ENCODE measurements around the gene AEBP1.

Gene AEBP1

DNA sequence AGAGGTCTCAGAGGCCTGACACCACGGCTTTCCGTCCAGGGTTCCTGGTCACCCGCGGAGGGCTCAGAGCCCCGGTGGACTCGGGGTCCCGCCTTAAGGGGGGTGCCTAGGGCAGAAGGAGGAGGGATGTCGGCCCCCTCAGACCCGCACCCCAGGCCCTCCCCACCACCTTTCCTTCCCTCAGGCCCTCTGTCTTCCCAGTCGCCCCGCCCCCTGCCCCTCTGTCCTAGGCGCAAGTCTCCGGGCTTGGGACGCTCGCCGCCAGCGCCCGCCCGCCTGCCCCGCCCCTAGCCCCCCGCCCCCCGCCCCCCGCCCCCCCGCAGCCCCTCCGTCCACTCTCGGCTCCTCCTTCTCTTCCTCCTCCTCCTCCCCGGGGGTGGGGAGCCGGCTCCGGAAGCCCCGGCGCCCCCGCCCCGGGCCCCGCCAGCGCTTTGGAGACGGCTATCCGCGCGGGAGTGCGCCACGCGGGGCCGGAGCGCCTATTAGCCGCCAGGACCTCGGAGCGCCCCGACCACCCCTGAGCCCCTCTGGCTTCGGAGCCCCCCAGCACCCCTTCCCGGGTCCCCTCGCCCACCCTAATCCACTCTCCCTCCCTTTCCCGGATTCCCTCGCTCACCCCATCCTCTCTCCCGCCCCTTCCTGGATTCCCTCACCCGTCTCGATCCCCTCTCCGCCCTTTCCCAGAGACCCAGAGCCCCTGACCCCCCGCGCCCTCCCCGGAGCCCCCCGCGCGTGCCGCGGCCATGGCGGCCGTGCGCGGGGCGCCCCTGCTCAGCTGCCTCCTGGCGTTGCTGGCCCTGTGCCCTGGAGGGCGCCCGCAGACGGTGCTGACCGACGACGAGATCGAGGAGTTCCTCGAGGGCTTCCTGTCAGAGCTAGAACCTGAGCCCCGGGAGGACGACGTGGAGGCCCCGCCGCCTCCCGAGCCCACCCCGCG, at the start of gene AEBP1:
Gene AEBP1 (plus strand): TSS at position 423 of the 937 bp plus-strand sequence. CDS start 321 bp downstream, at position 744.
- H3K4me3 ChIP-seq (ENCODE audit: low read length): peak within 1 kb of the TSS; percentile 80
- H3K27ac ChIP-seq (ENCODE audit: low read depth, low read length): peak within 1 kb of the TSS; percentile 76
- H3K9ac ChIP-seq (ENCODE audit: low read length): peak within 1 kb of the TSS; percentile 30
- H3K27me3 ChIP-seq (ENCODE audit: control insufficient read depth, insufficient read depth, low read length): peaks cover 4% of the 10 kb centered on the region
- no peaks in the 10 kb centered on the region for H3K36me3 ChIP-seq (ENCODE audit: control insufficient read depth, insufficient read depth, low read length)
- peaks cover 4% of the 10 kb centered on the region for H3K4me1 ChIP-seq (ENCODE audit: control insufficient read depth, insufficient read depth, low read length)

GRCh38 chr7:44056681-44057080, 47.5 kb upstream of the AEBP1 start:
- Histone ChIP-seq H3K27me3 (ENCODE audit: control insufficient read depth, insufficient read depth, low read length) (no peaks in the 10 kb centered on the region), H3K36me3 (ENCODE audit: control insufficient read depth, insufficient read depth, low read length) (peaks cover 52% of the 10 kb centered on the region), H3K27ac (ENCODE audit: low read depth, low read length) (no peak overlapping the region), H3K9ac (ENCODE audit: low read length) (no peak overlapping the region), H3K4me1 (ENCODE audit: control insufficient read depth, insufficient read depth, low read length) (no peaks in the 10 kb centered on the region), H3K4me3 (ENCODE audit: low read length) (no peak overlapping the region)

GRCh38 chr7:44057181-44057848, 46.8 kb upstream of the AEBP1 start:
- Histone ChIP-seq H3K27ac (ENCODE audit: low read depth, low read length) (no peak overlapping the region), H3K4me1 (ENCODE audit: control insufficient read depth, insufficient read depth, low read length) (no peaks in the 10 kb centered on the region), H3K36me3 (ENCODE audit: control insufficient read depth, insufficient read depth, low read length) (peaks cover 47% of the 10 kb centered on the region), H3K9ac (ENCODE audit: low read length) (no peak overlapping the region), H3K27me3 (ENCODE audit: control insufficient read depth, insufficient read depth, low read length) (no peaks in the 10 kb centered on the region), H3K4me3 (ENCODE audit: low read length) (no peak overlapping the region)

GRCh38 chr7:44057849-44058758, 46.0 kb upstream of the AEBP1 start:
- Histone ChIP-seq H3K4me1 (ENCODE audit: control insufficient read depth, insufficient read depth, low read length) (no peaks in the 10 kb centered on the region), H3K27ac (ENCODE audit: low read depth, low read length) (no peak overlapping the region), H3K9ac (ENCODE audit: low read length) (no peak overlapping the region), H3K27me3 (ENCODE audit: control insufficient read depth, insufficient read depth, low read length) (no peaks in the 10 kb centered on the region), H3K36me3 (ENCODE audit: control insufficient read depth, insufficient read depth, low read length) (peaks cover 43% of the 10 kb centered on the region), H3K4me3 (ENCODE audit: low read length) (no peak overlapping the region)

GRCh38 chr7:44058759-44059218, 45.4 kb upstream of the AEBP1 start:
- Histone ChIP-seq H3K27me3 (ENCODE audit: control insufficient read depth, insufficient read depth, low read length) (no peaks in the 10 kb centered on the region), H3K36me3 (ENCODE audit: control insufficient read depth, insufficient read depth, low read length) (peaks cover 43% of the 10 kb centered on the region), H3K9ac (ENCODE audit: low read length) (no peak overlapping the region), H3K4me1 (ENCODE audit: control insufficient read depth, insufficient read depth, low read length) (no peaks in the 10 kb centered on the region), H3K4me3 (ENCODE audit: low read length) (no peak overlapping the region), H3K27ac (ENCODE audit: low read depth, low read length) (no peak overlapping the region)

DNA sequence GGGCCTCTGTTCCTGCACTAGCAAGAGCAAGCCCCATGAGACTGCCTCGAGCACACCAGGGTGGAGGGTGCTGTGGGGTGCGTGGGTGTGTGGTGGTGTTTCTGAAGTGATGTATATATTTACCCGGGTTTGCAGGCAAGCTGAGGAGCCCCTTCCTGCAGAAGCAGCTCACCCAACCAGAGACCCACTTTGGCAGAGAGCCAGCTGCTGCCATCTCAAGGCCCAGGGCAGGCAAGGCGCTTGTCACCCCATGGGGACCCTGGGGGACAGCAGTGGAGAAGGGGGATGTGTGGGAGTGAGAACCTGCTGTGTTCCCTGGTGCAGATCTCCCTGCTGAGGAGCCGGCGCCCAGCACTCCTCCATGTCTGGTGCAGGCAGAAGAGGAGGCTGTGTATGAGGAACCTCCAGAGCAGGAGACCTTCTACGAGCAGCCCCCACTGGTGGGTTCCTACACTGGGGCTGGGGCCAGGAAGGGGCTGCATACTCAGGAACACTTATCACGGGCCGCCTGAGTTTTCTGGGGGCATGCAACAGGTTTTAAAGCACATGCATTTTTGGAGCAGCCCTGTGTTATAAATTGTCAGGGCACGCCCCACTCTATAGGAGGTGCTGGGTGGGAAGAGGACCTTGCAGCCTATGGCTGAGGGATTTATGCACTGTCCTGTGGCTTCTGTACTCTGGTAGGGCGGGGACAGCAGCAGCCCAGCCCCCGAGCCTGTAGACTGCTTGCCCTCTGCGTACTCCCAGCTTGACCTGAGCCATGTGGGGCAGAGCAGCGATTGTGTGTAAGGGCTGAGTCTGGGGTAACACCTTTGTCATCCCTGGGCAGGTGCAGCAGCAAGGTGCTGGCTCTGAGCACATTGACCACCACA, 44.7 kb upstream of the AEBP1 start:
- peaks cover 43% of the 10 kb centered on the region for H3K36me3 ChIP-seq (ENCODE audit: control insufficient read depth, insufficient read depth, low read length)
- no peak overlapping the region for H3K27ac ChIP-seq (ENCODE audit: low read depth, low read length)
- H3K4me3 ChIP-seq (ENCODE audit: low read length): no peak overlapping the region
- no peaks in the 10 kb centered on the region for H3K27me3 ChIP-seq (ENCODE audit: control insufficient read depth, insufficient read depth, low read length)
- H3K4me1 ChIP-seq (ENCODE audit: control insufficient read depth, insufficient read depth, low read length): no peaks in the 10 kb centered on the region
- no peak overlapping the region for H3K9ac ChIP-seq (ENCODE audit: low read length)

DNA sequence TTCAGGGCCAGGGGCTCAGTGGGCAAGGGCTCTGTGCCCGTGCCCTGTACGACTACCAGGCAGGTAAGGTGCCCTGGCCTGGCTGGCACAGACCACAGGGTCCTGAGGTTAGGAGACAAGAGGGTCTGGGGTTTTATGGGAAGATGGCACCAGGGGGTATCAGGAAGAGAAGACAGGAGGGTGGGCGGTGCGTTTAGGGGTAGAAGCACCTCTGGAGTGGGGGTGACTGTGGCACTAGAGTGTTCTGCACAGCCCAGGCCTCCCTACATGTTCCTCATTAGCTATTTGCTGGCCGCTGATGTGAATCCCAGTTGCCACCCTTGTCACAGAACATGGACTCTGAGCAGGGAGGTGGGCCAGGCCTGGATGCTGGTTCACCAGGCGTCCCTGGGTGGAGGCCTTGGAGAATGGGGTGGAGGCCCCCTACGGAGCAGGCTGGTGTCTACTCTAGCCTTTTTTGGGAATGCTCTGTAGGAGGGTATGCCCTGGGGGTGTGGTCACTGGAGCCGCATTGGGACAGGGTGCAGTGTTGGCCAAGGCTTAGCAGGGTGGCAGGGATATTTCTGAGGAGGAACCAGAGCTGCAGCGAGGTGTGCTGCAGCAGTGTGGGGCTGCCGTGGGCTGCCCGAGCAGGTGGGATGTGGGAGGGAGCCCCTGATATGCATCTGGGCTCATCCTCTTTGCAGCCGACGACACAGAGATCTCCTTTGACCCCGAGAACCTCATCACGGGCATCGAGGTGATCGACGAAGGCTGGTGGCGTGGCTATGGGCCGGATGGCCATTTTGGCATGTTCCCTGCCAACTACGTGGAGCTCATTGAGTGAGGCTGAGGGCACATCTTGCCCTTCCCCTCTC, 43.8 kb upstream of the AEBP1 start:
- H3K27ac ChIP-seq (ENCODE audit: low read depth, low read length): no peak overlapping the region
- H3K4me3 ChIP-seq (ENCODE audit: low read length): no peak overlapping the region
- no peaks in the 10 kb centered on the region for H3K27me3 ChIP-seq (ENCODE audit: control insufficient read depth, insufficient read depth, low read length)
- H3K9ac ChIP-seq (ENCODE audit: low read length): no peak overlapping the region
- H3K36me3 ChIP-seq (ENCODE audit: control insufficient read depth, insufficient read depth, low read length): peaks cover 40% of the 10 kb centered on the region
- peaks cover 2% of the 10 kb centered on the region for H3K4me1 ChIP-seq (ENCODE audit: control insufficient read depth, insufficient read depth, low read length)

GRCh38 chr7:44060948-44061644, 43.0 kb upstream of the AEBP1 start:
- no peaks in the 10 kb centered on the region for H3K27me3 ChIP-seq (ENCODE audit: control insufficient read depth, insufficient read depth, low read length)
- peaks cover 40% of the 10 kb centered on the region for H3K36me3 ChIP-seq (ENCODE audit: control insufficient read depth, insufficient read depth, low read length)
- H3K9ac ChIP-seq (ENCODE audit: low read length): no peak overlapping the region
- H3K4me3 ChIP-seq (ENCODE audit: low read length): no peak overlapping the region
- peaks cover 9% of the 10 kb centered on the region for H3K4me1 ChIP-seq (ENCODE audit: control insufficient read depth, insufficient read depth, low read length)
- no peak overlapping the region for H3K27ac ChIP-seq (ENCODE audit: low read depth, low read length)

GRCh38 chr7:44061645-44062179, 42.4 kb upstream of the AEBP1 start:
- Histone ChIP-seq H3K9ac (ENCODE audit: low read length) (no peak overlapping the region), H3K36me3 (ENCODE audit: control insufficient read depth, insufficient read depth, low read length) (peaks cover 37% of the 10 kb centered on the region), H3K4me3 (ENCODE audit: low read length) (no peak overlapping the region), H3K4me1 (ENCODE audit: control insufficient read depth, insufficient read depth, low read length) (peaks cover 9% of the 10 kb centered on the region), H3K27ac (ENCODE audit: low read depth, low read length) (no peak overlapping the region), H3K27me3 (ENCODE audit: control insufficient read depth, insufficient read depth, low read length) (no peaks in the 10 kb centered on the region)

DNA sequence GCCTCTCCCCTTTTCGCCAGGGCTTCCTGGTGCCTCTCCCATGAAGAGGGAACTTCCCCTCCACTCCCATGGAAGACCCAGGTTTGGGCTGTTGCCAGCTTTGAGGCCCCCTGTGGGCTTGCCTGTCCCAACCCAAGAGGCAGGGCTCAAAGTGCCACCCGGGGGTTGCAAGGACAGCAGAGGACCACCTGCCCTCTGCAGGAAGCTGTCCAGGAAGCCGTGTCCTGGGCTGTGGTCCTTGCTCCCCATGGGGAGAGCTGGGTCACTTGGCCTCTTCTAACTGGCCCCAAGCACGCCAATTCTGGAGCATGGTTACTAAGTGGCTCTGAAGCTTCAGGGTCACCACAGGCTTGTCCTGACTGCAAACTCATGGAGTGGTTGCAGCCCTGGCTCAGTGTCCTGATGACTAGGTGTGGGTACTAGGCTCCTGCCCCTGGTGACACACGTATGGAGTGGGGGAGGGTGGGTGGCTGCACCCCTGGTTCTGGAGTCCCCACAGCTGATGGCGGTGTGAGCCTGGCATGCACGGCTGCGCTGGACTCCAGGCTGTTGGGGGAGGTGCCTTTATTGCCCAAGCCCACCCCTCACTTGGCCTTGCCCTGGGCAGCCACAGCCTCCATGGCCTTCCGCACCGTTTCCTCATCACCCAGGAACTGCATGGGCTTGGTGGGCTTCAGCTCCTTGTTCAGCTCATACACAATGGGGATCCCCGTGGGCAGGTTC, 41.8 kb upstream of the AEBP1 start:
- Histone ChIP-seq H3K36me3 (ENCODE audit: control insufficient read depth, insufficient read depth, low read length) (peaks cover 31% of the 10 kb centered on the region), H3K4me1 (ENCODE audit: control insufficient read depth, insufficient read depth, low read length) (peaks cover 9% of the 10 kb centered on the region), H3K9ac (ENCODE audit: low read length) (no peak overlapping the region), H3K4me3 (ENCODE audit: low read length) (no peak overlapping the region), H3K27ac (ENCODE audit: low read depth, low read length) (no peak overlapping the region), H3K27me3 (ENCODE audit: control insufficient read depth, insufficient read depth, low read length) (no peaks in the 10 kb centered on the region)

Data from rectal smooth muscle tissue (tissue), 1 donor.